ENCODE data around the gene PI4K2A.

- TF ChIP-seq POLR2A (IDR thresholded peaks at IDR 0.05), result no peak
- TF ChIP-seq CTCF (IDR thresholded peaks at IDR 0.05), result no peak
- no peak for TF ChIP-seq EP300 (IDR thresholded peaks at IDR 0.05)
- TF ChIP-seq POLR2AphosphoS5 (IDR thresholded peaks at IDR 0.05), result no peak
Observed at GRCh38 chr10:97719602-97720001, 79.1 kb downstream of the PI4K2A start.

Measured in stomach (tissue), 4 donors.